Cerebellar cortex (tissue), 1 donor: ENCODE data around the gene TNK2.
"Not testable (repeated sequence)": the region's sequence is repeated elsewhere in the genome, so short reads cannot be mapped to it uniquely, and the experiment has no call there.

Source experiments
- DNase-seq: peaks from one replicate; pipeline ENCODE4 v3.0.0-alpha.2; 2015; ENCODE audit warnings: low spot score

TNK2 gene

DNA sequence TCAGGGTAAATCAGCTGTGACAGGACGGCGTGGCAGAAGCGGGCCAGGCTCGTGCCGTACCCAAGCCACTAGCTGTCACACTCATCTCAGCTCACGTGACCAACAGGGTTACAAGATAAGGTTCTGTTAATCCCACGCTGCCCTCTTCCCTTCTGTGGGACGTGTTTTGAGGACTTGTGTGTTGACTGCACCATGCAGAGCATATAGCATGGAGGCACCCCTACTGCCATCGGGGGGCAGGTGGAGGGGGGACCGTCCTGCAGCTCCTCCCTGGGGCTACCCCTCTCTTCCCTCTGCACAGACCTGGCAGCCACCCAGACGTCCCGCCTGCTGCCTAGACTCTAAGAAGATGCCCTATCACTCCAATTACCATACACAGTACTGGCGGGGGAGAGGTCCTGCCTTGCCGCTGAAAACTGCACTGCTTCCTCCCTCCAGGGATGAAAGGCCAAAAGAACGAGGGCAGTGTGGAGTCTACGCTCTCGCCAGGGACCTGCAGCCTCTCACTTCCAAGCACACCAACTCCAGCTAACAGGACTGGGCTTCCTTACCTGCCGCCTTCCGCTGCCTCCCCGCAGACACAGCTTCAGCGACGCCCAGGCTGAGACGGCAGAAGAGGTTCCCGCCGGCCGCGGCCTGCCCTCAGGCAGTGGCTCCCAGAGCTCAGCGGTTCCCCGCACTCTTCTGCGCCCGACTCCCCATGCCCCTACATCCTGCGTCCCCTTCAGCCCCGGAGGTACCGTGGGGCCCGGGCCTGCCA is at the start of gene TNK2:
TNK2 (minus strand) TSS at position 618 of the 760 bp plus-strand sequence. CDS start 19,963 bp downstream, outside the sequence.
- peak; percentile 58 for DNase-seq

GRCh38 chr3:195956577-195956976 is 48.2 kb upstream of the TNK2 start:
- no peak for DNase-seq

- peak; percentile 29 for DNase-seq
These were observed 47.1 kb upstream of the TNK2 start for GRCh38 chr3:195955416-195955841.

DNA sequence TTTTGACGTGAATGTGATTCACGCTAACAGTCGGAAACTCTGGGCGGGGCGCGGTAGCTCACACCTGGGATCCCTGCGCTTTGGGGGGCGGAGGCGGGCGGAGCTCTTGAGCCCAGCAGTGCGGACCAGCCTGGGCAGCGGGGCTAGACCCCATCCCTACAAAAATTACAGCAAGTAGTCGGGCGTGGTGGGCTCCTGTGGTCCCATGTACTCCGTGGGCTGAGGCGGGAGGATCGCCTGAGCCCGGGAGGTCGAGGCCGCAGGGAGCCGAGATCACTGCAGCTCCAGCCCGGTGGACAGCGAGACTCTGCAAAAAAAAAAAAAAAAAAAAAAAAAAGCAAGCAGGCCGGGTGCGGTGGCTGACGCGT is 46.4 kb upstream of the TNK2 start:
- DNase-seq: not testable (repeated sequence)

GRCh38 chr3:195954052-195954751 is 45.9 kb upstream of the TNK2 start:
- peak; percentile 71 for DNase-seq

DNA sequence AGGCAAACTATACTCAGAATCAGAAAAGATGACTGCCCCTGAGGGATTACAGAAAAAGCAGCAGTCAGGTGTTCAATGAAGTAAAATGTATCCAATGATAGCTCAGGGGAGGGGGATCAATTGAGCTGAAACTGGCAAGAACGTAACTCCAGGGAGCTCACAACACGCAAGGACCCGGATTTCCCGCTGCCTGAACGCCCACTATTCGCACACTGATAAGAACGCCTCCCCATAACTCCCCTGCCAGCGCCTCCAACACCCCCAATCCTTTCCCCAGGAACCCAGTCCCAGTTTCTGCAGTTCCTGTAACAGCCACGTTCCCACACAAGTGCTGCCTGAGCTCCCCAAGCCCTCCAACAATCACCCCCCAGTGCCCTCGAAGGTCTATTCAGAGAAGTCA is 44.2 kb upstream of the TNK2 start:
- not testable (repeated sequence) for DNase-seq

- not testable (repeated sequence) for DNase-seq
These were observed 43.3 kb upstream of the TNK2 start for GRCh38 chr3:195951443-195952177.

- not testable (repeated sequence) for DNase-seq
These were observed 42.4 kb upstream of the TNK2 start for GRCh38 chr3:195950731-195951130.

DNA sequence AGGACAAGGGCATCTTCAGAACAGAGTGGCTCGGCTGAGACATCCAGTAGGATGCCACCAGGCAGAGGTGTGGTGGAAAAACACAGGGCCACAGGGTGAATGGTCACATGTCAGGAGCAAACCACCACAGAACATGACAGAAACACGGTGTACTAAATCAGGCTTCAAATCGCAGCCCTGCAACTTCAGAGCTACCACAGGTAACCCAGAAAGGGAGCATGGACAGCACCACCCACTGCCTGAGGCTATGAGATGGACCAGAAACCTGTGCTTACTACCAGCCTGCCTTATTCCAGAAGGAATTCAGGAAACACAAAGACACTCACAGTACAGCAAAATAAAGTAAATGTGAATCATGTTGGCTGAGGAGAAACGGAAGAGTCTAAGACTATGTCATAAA is 41.8 kb upstream of the TNK2 start:
- not testable (repeated sequence) for DNase-seq

- DNase-seq: not testable (repeated sequence)
These were observed 38.8 kb upstream of the TNK2 start for GRCh38 chr3:195946910-195947699.

DNA sequence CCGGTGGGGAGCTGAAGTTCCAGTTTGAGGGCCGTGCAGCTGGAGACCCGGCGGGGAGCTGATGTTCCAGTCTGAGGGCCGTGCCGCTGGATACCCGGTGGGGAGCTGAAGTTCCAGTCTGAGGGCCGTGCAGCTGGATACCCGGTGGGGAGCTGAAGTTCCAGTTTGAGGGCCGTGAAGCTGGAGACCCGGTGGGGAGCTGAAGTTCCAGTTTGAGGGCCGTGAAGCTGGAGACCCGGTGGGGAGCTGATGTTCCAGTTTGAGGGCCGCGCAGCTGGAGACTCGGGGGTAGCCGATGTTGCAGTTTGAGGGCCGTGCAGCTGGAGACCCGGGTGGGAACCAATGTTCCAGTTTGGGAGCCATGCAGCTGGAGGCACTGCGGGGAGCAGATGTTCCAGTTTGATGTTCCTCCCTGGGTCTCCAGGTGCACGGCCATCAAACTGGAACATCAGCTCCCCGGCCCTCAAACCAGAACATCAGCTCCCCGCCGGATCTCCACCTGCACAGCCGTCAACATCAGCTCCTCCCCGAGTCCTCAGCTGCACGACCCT is 33.0 kb upstream of the TNK2 start:
- not testable (repeated sequence) for DNase-seq

GRCh38 chr3:195940806-195941205 is 32.5 kb upstream of the TNK2 start:
- not testable (repeated sequence) for DNase-seq

DNA sequence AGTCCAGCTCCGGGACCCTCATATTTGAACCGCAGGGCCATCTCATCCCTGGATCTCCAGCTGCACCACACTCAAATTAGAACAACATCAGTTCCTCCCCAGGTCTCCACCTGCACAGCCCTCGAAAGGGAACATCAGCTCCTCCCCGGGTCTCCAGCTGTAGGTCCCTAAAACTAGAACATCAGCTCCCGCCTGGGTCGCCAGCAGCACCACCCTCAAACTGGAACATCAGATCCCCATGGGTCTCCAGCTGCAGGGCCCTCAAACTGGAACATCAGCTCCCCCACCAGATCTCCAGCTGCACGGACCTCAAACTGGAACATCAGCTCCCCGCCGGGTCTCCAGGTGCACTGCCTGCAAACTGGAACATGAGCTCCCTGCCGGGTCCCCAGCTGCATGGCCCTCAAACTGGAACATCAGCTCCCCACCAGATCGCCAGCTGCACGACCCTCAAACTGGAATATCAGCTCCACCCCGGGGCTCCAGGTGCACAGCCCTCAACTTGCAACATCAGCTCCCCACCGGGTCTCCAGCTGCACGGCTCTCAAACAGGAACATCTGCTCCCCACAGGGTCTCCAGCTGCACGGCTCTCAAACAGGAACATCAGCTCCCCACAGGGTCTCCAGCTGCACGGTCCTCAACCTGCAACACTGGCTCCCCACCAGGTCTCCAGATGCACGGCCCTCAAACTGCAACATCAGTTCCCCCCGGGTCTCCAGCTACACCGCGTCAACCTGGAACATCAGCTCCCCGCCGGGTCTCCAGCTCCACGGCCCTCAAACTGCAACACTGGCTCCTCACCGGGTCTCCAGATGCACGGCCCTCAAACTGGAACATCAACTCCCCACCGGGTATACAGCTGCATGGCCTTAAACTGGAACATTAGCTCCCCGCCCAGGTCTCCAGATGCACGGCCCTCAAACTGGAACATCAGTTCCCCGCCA is 31.4 kb upstream of the TNK2 start:
- not testable (repeated sequence) for DNase-seq

GRCh38 chr3:195933044-195933430 is 24.7 kb upstream of the TNK2 start:
- DNase-seq: not testable (repeated sequence)

GRCh38 chr3:195932418-195933043 is 24.2 kb upstream of the TNK2 start:
- no peak for DNase-seq

- DNase-seq: no peak
These were observed 23.4 kb upstream of the TNK2 start for GRCh38 chr3:195931582-195932273.

- no peak for DNase-seq
These were observed 21.1 kb upstream of the TNK2 start for GRCh38 chr3:195929452-195929851.

GRCh38 chr3:195921334-195921791 is 13.0 kb upstream of the TNK2 start:
- no peak for DNase-seq

DNA sequence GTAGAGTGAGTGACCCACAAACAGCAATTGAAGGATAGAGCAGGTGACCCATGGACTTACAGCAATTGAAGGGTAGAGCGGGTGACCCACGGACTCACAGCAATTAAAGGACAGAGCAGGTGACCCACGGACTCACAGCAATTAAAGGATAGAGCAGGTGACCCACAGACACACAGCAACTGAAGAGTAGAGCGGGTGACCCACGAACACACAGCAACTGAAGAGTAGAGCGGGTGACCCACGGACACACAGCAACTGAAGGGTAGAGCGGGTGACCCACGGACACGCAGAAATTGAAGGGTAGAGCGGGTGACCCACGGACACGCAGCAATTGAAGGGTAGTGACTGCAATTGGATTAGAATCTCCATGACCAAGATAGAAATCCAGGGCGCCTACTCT is 9.8 kb upstream of the TNK2 start:
- DNase-seq: no peak
